ENCODE results near the gene HLA-DRB5. TPM values are rescaled to one million over a fixed set of nuclear protein-coding genes. Genes with fewer than 3 reads are reported as not detected.

Gene HLA-DRB5
- total and polyA plus RNA-seq, 2 of the 4 experiments (the other 2 are of a cell fraction) = not detected

GRCh38 chr6:32522302-32523047, 7.6 kb downstream of the HLA-DRB5 start:
- ChIA-PET CTCF (interaction anchor here (0.6 kb wide), 1 partner anchor 37 kb away, joined by 3 read pairs; no protein-coding TSS in a partner anchor), POLR2A (ENCODE audit: unreplicated experiment) (interaction anchor here (0.7 kb wide), 1 partner anchor 37 kb away, joined by 5 read pairs; no protein-coding TSS in a partner anchor)
- no peaks in the 10 kb centered on the region for H4K20me1 ChIP-seq (ENCODE audit: insufficient read depth, low read length)
- H3K18ac ChIP-seq (ENCODE audit: low read depth, low read length) = no peak overlapping the region
- no peaks in the 10 kb centered on the region for H3K36me3 ChIP-seq (ENCODE audit: control insufficient read depth, insufficient read depth, low read length)
- no peak overlapping the region for H3K4me2 ChIP-seq (ENCODE audit: low read depth, low read length)
- H3K23ac ChIP-seq (ENCODE audit: low read depth, low read length) = no peak overlapping the region
- no peak overlapping the region for H2BK5ac ChIP-seq (ENCODE audit: low read depth, low read length, poor library complexity, severe bottlenecking)
- H3K9ac ChIP-seq (ENCODE audit: low read depth, low read length) = no peak overlapping the region
- no peak overlapping the region for H4K91ac ChIP-seq (ENCODE audit: insufficient read depth, low read depth, low read length)
- no peak overlapping the region for H3K56ac ChIP-seq (ENCODE audit: extremely low read depth, insufficient read depth, low read length)
- H2AK9ac ChIP-seq (replicated peaks; ENCODE audit: low read depth, low read length, poor library complexity) = no peak overlapping the region
- no peak for DNase-seq
- H2BK120ac ChIP-seq (ENCODE audit: low read depth, low read length) = no peak overlapping the region
- in situ Hi-C loops (cut with MboI; ENCODE audit: low sequenced_read_pairs) = loop anchor here (10.0 kb wide), 1 partner anchor 62 kb away; the partner anchor contains the start of gene HLA-DRB1
- dilution Hi-C loops (cut with HindIII; ENCODE audit: low sequenced_read_pairs, unreplicated experiment) = no loop called here
- no peaks in the 10 kb centered on the region for H3K27me3 ChIP-seq (ENCODE audit: control insufficient read depth, insufficient read depth, low read length)
- no peaks in the 10 kb centered on the region for H3K9me1 ChIP-seq (ENCODE audit: insufficient read depth, low read length)
- no CpG with 5 or more reads among the region's 19 CpGs for WGBS, 2 experiments (ENCODE audit: extremely low coverage in 2 of 2, insufficient read length in 1 of 2)
- no peak overlapping the region for H3K4ac ChIP-seq (ENCODE audit: low read depth, low read length)
- H2AK5ac ChIP-seq (ENCODE audit: low read depth, low read length) = no peak overlapping the region
- no peak overlapping the region for H4K5ac ChIP-seq (ENCODE audit: low read depth, low read length)
- ATAC-seq (ENCODE audit: low read depth) = no peak
- H2BK15ac ChIP-seq (ENCODE audit: low read depth, low read length) = no peak overlapping the region
- no peak overlapping the region for H2AFZ ChIP-seq (replicated peaks; ENCODE audit: low read length, poor library complexity)
- H2BK20ac ChIP-seq (ENCODE audit: low read depth, low read length) = no peak overlapping the region
- H3K14ac ChIP-seq (replicated peaks; ENCODE audit: low read depth, low read length) = no peak overlapping the region
- H3K4me3 ChIP-seq (ENCODE audit: insufficient read depth, low read depth, low read length) = no peak overlapping the region
- no peaks in the 10 kb centered on the region for H3K79me1 ChIP-seq (ENCODE audit: low read depth in 1 of 2, low read length in 2 of 2)
- H3K9me3 ChIP-seq (ENCODE audit: control insufficient read depth, insufficient read depth, low read length) = no peaks in the 10 kb centered on the region
- no peaks in the 10 kb centered on the region for H3K4me1 ChIP-seq (ENCODE audit: control insufficient read depth, insufficient read depth, low read length)
- no peak overlapping the region for H4K8ac ChIP-seq (ENCODE audit: low read depth in 2 of 2, low read length in 2 of 2)
- no peak overlapping the region for H3K27ac ChIP-seq (ENCODE audit: insufficient read depth, low read length)
- BruUV-seq (replicated peaks) = no TSS peak
- intact Hi-C loops (cut with micrococcal nuclease) = no loop called here
- TF ChIP-seq MAFK (IDR thresholded peaks at IDR 0.05; ENCODE audit: low read depth, low read length) = no peak
- TF ChIP-seq NFE2L2 (IDR thresholded peaks at IDR 0.05; ENCODE audit: low read depth, low read length) = no peak
- TF ChIP-seq MXI1 (IDR thresholded peaks at IDR 0.05; ENCODE audit: borderline replicate concordance, low read depth, low read length) = no peak
- no peak for TF ChIP-seq BHLHE40 (IDR thresholded peaks at IDR 0.05; ENCODE audit: low read depth, low read length)
- no peak for TF ChIP-seq SMC3 (IDR thresholded peaks at IDR 0.05; ENCODE audit: low read depth, low read length)
- TF ChIP-seq MAZ (IDR thresholded peaks at IDR 0.05; ENCODE audit: borderline replicate concordance, low read depth, low read length) = no peak
- no peak for TF ChIP-seq FOS (IDR thresholded peaks at IDR 0.05; ENCODE audit: low read depth, low read length)
- TF ChIP-seq RCOR1 (IDR thresholded peaks at IDR 0.05; ENCODE audit: insufficient replicate concordance, low read length) = no peak
- TF ChIP-seq, protein P1, sequence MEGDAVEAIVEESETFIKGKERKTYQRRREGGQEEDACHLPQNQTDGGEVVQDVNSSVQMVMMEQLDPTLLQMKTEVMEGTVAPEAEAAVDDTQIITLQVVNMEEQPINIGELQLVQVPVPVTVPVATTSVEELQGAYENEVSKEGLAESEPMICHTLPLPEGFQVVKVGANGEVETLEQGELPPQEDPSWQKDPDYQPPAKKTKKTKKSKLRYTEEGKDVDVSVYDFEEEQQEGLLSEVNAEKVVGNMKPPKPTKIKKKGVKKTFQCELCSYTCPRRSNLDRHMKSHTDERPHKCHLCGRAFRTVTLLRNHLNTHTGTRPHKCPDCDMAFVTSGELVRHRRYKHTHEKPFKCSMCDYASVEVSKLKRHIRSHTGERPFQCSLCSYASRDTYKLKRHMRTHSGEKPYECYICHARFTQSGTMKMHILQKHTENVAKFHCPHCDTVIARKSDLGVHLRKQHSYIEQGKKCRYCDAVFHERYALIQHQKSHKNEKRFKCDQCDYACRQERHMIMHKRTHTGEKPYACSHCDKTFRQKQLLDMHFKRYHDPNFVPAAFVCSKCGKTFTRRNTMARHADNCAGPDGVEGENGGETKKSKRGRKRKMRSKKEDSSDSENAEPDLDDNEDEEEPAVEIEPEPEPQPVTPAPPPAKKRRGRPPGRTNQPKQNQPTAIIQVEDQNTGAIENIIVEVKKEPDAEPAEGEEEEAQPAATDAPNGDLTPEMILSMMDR (conservative IDR thresholded peaks at IDR 0.05; ENCODE audit: low read depth, low read length) = no peak
- TF ChIP-seq, protein P2, sequence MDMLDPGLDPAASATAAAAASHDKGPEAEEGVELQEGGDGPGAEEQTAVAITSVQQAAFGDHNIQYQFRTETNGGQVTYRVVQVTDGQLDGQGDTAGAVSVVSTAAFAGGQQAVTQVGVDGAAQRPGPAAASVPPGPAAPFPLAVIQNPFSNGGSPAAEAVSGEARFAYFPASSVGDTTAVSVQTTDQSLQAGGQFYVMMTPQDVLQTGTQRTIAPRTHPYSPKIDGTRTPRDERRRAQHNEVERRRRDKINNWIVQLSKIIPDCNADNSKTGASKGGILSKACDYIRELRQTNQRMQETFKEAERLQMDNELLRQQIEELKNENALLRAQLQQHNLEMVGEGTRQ (IDR thresholded peaks at IDR 0.05; ENCODE audit: low read depth, low read length) = no peak
- TF ChIP-seq RAD21 (IDR thresholded peaks at IDR 0.05; ENCODE audit: low read length) = no peak
- no peak for TF ChIP-seq RFX5 (IDR thresholded peaks at IDR 0.05; ENCODE audit: low read depth, low read length)
- TF ChIP-seq CEBPB (IDR thresholded peaks at IDR 0.05; ENCODE audit: low read depth, low read length) = no peak
- no peak for TF ChIP-seq POLR2A (IDR thresholded peaks at IDR 0.05; ENCODE audit: low read depth, low read length)
- no peak for TF ChIP-seq CHD1 (IDR thresholded peaks at IDR 0.05; ENCODE audit: low read depth, low read length)

Data from IMR-90 (cell line).